ENCODE measurements around the gene LNX1. TPM values are rescaled to one million over a fixed set of nuclear protein-coding genes. Genes with fewer than 3 reads are reported as not detected.

Gene LNX1
- polyA plus RNA-seq, 3 donors = 0.09 to 0.13 TPM; not detected in 1

- no peaks in the 10 kb centered on the region for H3K9me3 ChIP-seq (replicated peaks in 1 of 2; ENCODE audit: control insufficient read depth in 1 of 2, insufficient read depth in 1 of 2, low read length in 2 of 2)
- H3K27me3 ChIP-seq (ENCODE audit: control insufficient read depth in 2 of 2, insufficient read depth in 2 of 2, low read length in 2 of 2) = no peaks in the 10 kb centered on the region
- TF ChIP-seq CTCF (IDR thresholded peaks at IDR 0.05) = no peak
- Mint-ChIP-seq H3K4me1 (no peaks in the 10 kb centered on the region), H3K27me3 (ENCODE audit: low read depth in 3 of 3) (peaks cover 3 to 6% (median 4%) of the 10 kb centered on the region in 3 donors), H3K9me3 (peaks cover 0 to 6% (median 3%) of the 10 kb centered on the region in 7 donors), H3K36me3 (no peaks in the 10 kb centered on the region), H3K27ac (no peak overlapping the region), H3K4me3 (no peak overlapping the region)
- no peak overlapping the region for H3K27ac ChIP-seq (ENCODE audit: low read depth in 1 of 2, low read length in 2 of 2)
- no peaks in the 10 kb centered on the region for H3K36me3 ChIP-seq (replicated peaks in 1 of 2; ENCODE audit: control insufficient read depth in 1 of 2, insufficient read depth in 2 of 2, low read length in 2 of 2)
- H3K4me1 ChIP-seq (ENCODE audit: control insufficient read depth in 1 of 2, insufficient read depth in 2 of 2, low read length in 2 of 2) = no peaks in the 10 kb centered on the region
- H2AFZ ChIP-seq (ENCODE audit: insufficient read depth, low read depth, low read length, poor library complexity, severe bottlenecking) = no peak overlapping the region
- no peak for DNase-seq
- no peak overlapping the region for H3K9ac ChIP-seq (ENCODE audit: insufficient read depth, low read length, poor library complexity, severe bottlenecking)
- WGBS (ENCODE audit: insufficient coverage) = 80% methylated on average over 1 of the region's 1 CpG
- no peaks in the 10 kb centered on the region for H4K20me1 ChIP-seq (ENCODE audit: insufficient read depth, low read length)
- intact Hi-C loops (cut with micrococcal nuclease) = no loop called here
- H3K4me3 ChIP-seq (replicated peaks in 1 of 3; ENCODE audit: low read depth in 2 of 3, low read length in 3 of 3) = no peak overlapping the region
- H3K79me2 ChIP-seq (ENCODE audit: insufficient read depth, low read length) = no peaks in the 10 kb centered on the region
- no peak overlapping the region for H3K4me2 ChIP-seq (replicated peaks; ENCODE audit: extremely low read depth, low read length, poor library complexity, severe bottlenecking)
Measured at GRCh38 chr4:53545273-53545672, 46.0 kb downstream of the LNX1 start.

GRCh38 chr4:53543561-53543960, 47.7 kb downstream of the LNX1 start:
- no peaks in the 10 kb centered on the region for H3K4me1 ChIP-seq (ENCODE audit: control insufficient read depth in 1 of 2, insufficient read depth in 2 of 2, low read length in 2 of 2)
- no peak overlapping the region for H2AFZ ChIP-seq (ENCODE audit: insufficient read depth, low read depth, low read length, poor library complexity, severe bottlenecking)
- no peak overlapping the region for H3K9ac ChIP-seq (ENCODE audit: insufficient read depth, low read length, poor library complexity, severe bottlenecking)
- H3K36me3 ChIP-seq (replicated peaks in 1 of 2; ENCODE audit: control insufficient read depth in 1 of 2, insufficient read depth in 2 of 2, low read length in 2 of 2) = no peaks in the 10 kb centered on the region
- H3K9me3 ChIP-seq (replicated peaks in 1 of 2; ENCODE audit: control insufficient read depth in 1 of 2, insufficient read depth in 1 of 2, low read length in 2 of 2) = no peaks in the 10 kb centered on the region
- H3K27me3 Mint-ChIP-seq (ENCODE audit: low read depth in 3 of 3) = peaks cover 3 to 6% (median 4%) of the 10 kb centered on the region in 3 donors
- no peak overlapping the region for H3K4me3 Mint-ChIP-seq
- no peaks in the 10 kb centered on the region for H3K36me3 Mint-ChIP-seq
- no peaks in the 10 kb centered on the region for H3K4me1 Mint-ChIP-seq
- peaks cover 0 to 2% (median 2%) of the 10 kb centered on the region in 7 donors for H3K9me3 Mint-ChIP-seq
- H3K27ac Mint-ChIP-seq = no peak overlapping the region
- no peaks in the 10 kb centered on the region for H3K27me3 ChIP-seq (ENCODE audit: control insufficient read depth in 2 of 2, insufficient read depth in 2 of 2, low read length in 2 of 2)
- no peak overlapping the region for H3K4me2 ChIP-seq (replicated peaks; ENCODE audit: extremely low read depth, low read length, poor library complexity, severe bottlenecking)
- no peaks in the 10 kb centered on the region for H4K20me1 ChIP-seq (ENCODE audit: insufficient read depth, low read length)
- H3K79me2 ChIP-seq (ENCODE audit: insufficient read depth, low read length) = no peaks in the 10 kb centered on the region
- no peak overlapping the region for H3K4me3 ChIP-seq (replicated peaks in 1 of 3; ENCODE audit: low read depth in 2 of 3, low read length in 3 of 3)
- intact Hi-C loops (cut with micrococcal nuclease) = no loop called here
- no peak overlapping the region for H3K27ac ChIP-seq (ENCODE audit: low read depth in 1 of 2, low read length in 2 of 2)
- no peak for DNase-seq
- TF ChIP-seq CTCF (IDR thresholded peaks at IDR 0.05) = no peak

Data from CD14-positive monocyte (primary cell).